Suppressor macrophage (primary cell): ENCODE results near the gene REV1.

Source experiments
- DNase-seq, 4 experiments: peaks; one replicate each; pipeline ENCODE4 v3.0.0-alpha.2; 2020 to 2022

REV1 gene

GRCh38 chr2:99445065-99445464 is 44.8 kb downstream of the REV1 start:
- no peak for DNase-seq

- no peak for DNase-seq
Measured at GRCh38 chr2:99444222-99444621, 45.6 kb downstream of the REV1 start.

GRCh38 chr2:99442837-99443236 is 47.0 kb downstream of the REV1 start:
- peak; percentile 4 to 50 (median 32) for DNase-seq

- no peak for DNase-seq
Measured at GRCh38 chr2:99439971-99440505, 49.8 kb downstream of the REV1 start.

GRCh38 chr2:99436874-99437273 is 52.9 kb downstream of the REV1 start:
- DNase-seq, result no peak

GRCh38 chr2:99433340-99433739 is 56.5 kb downstream of the REV1 start:
- DNase-seq, result no peak

- no peak for DNase-seq
Measured at GRCh38 chr2:99431587-99432275, 58.1 kb downstream of the REV1 start.

GRCh38 chr2:99430614-99431291 is 59.1 kb downstream of the REV1 start:
- no peak for DNase-seq

- no peak for DNase-seq
Measured at GRCh38 chr2:99425022-99425421, 64.8 kb downstream of the REV1 start.

- DNase-seq, result no peak
Measured at GRCh38 chr2:99424371-99424770, 65.4 kb downstream of the REV1 start.

- DNase-seq, result peak; percentile 29 to 55 (median 43)
Measured at GRCh38 chr2:99422599-99422998, 67.2 kb downstream of the REV1 start.

GRCh38 chr2:99421469-99421868 is 68.3 kb downstream of the REV1 start:
- DNase-seq, result no peak

- no peak for DNase-seq
Measured at GRCh38 chr2:99420751-99421299, 69.0 kb downstream of the REV1 start.

- DNase-seq, result no peak
Measured at GRCh38 chr2:99420031-99420430, 69.8 kb downstream of the REV1 start.

- DNase-seq, result no peak
Measured at GRCh38 chr2:99417396-99417795, 72.4 kb downstream of the REV1 start.

- peak in 3 of 4 experiments; percentile 13 to 36 (median 29) for DNase-seq
Measured at GRCh38 chr2:99414566-99414965, 75.3 kb downstream of the REV1 start.

- DNase-seq, result no peak
Measured at GRCh38 chr2:99410276-99410675, 79.5 kb downstream of the REV1 start.

- no peak for DNase-seq
Measured at GRCh38 chr2:99406137-99406536, 83.7 kb downstream of the REV1 start.

GRCh38 chr2:99404797-99405669 is 84.8 kb downstream of the REV1 start:
- DNase-seq, result no peak

GRCh38 chr2:99404039-99404796 is 85.6 kb downstream of the REV1 start:
- DNase-seq, result no peak

- no peak for DNase-seq
Measured at GRCh38 chr2:99403524-99403923, 86.3 kb downstream of the REV1 start.

- no peak for DNase-seq
Measured at GRCh38 chr2:99403084-99403483, 86.7 kb downstream of the REV1 start.
